ENCODE results near the gene CDC45.

The CDC45 gene

GRCh38 chr22:19494001-19494560, 14.4 kb downstream of the CDC45 start:
- Mint-ChIP-seq H3K9me3 (no peaks in the 10 kb centered on the region), H3K4me1 (no peaks in the 10 kb centered on the region), H3K27ac (no peak overlapping the region), H3K27me3 (ENCODE audit: low read depth, poor library complexity) (no peaks in the 10 kb centered on the region), H3K4me3 (no peak overlapping the region), H3K36me3 (ENCODE audit: low read depth) (peaks cover 12% of the 10 kb centered on the region)
- DNase-seq = no peak
- no peak for TF ChIP-seq CTCF (IDR thresholded peaks at IDR 0.05)

- no peaks in the 10 kb centered on the region for H3K4me1 Mint-ChIP-seq
- no peaks in the 10 kb centered on the region for H3K9me3 Mint-ChIP-seq
- H3K27me3 Mint-ChIP-seq (ENCODE audit: low read depth, poor library complexity) = no peaks in the 10 kb centered on the region
- DNase-seq = no peak
- H3K4me3 Mint-ChIP-seq = no peak overlapping the region
- TF ChIP-seq CTCF (IDR thresholded peaks at IDR 0.05) = no peak
- H3K27ac Mint-ChIP-seq = no peak overlapping the region
- peaks cover 12% of the 10 kb centered on the region for H3K36me3 Mint-ChIP-seq (ENCODE audit: low read depth)
These were observed 15.0 kb downstream of the CDC45 start for GRCh38 chr22:19494676-19495173.

- Mint-ChIP-seq H3K4me1 (no peaks in the 10 kb centered on the region), H3K27me3 (ENCODE audit: low read depth, poor library complexity) (no peaks in the 10 kb centered on the region), H3K4me3 (no peak overlapping the region), H3K36me3 (ENCODE audit: low read depth) (peaks cover 12% of the 10 kb centered on the region), H3K9me3 (no peaks in the 10 kb centered on the region), H3K27ac (no peak overlapping the region)
- no peak for DNase-seq
- no peak for TF ChIP-seq CTCF (IDR thresholded peaks at IDR 0.05)
These were observed 16.0 kb downstream of the CDC45 start for GRCh38 chr22:19495562-19496323.

GRCh38 chr22:19496324-19496630, 16.6 kb downstream of the CDC45 start:
- no peaks in the 10 kb centered on the region for H3K4me1 Mint-ChIP-seq
- H3K4me3 Mint-ChIP-seq = no peak overlapping the region
- H3K27me3 Mint-ChIP-seq (ENCODE audit: low read depth, poor library complexity) = no peaks in the 10 kb centered on the region
- TF ChIP-seq CTCF (IDR thresholded peaks at IDR 0.05) = no peak
- no peak overlapping the region for H3K27ac Mint-ChIP-seq
- H3K36me3 Mint-ChIP-seq (ENCODE audit: low read depth) = peaks cover 12% of the 10 kb centered on the region
- no peak for DNase-seq
- H3K9me3 Mint-ChIP-seq = no peaks in the 10 kb centered on the region

GRCh38 chr22:19497245-19497644, 17.5 kb downstream of the CDC45 start:
- Mint-ChIP-seq H3K27me3 (ENCODE audit: low read depth, poor library complexity) (no peaks in the 10 kb centered on the region), H3K9me3 (no peaks in the 10 kb centered on the region), H3K4me1 (no peaks in the 10 kb centered on the region), H3K36me3 (ENCODE audit: low read depth) (peaks cover 8% of the 10 kb centered on the region), H3K27ac (no peak overlapping the region), H3K4me3 (no peak overlapping the region)
- TF ChIP-seq CTCF (IDR thresholded peaks at IDR 0.05) = no peak
- DNase-seq = no peak

All from nephron progenitor cell (in vitro differentiated cells).